Subcutaneous abdominal adipose tissue (tissue), 5 donors: ENCODE measurements around the gene ILDR1.
"Not testable (repeated sequence)": the region's sequence is repeated elsewhere in the genome, so short reads cannot be mapped to it uniquely, and the experiment has no call there.

ENCODE experiments used
- H3K27ac ChIP-seq: one replicate; pipeline ENCODE4 v1.7.0; 2013; ENCODE audit warnings: low read depth, mild to moderate bottlenecking, inconsistent platforms, low read length, moderate library complexity
- H3K27me3 ChIP-seq, 5 donors: one replicate each; pipeline ENCODE4 v1.7.0; 2013; ENCODE audit warnings: low read length in 5 of 5, inconsistent platforms in 1 of 5; ENCODE audit not compliant: control insufficient read depth in 5 of 5, insufficient read depth in 4 of 5
- H3K36me3 ChIP-seq, 5 donors: one replicate each; pipeline ENCODE4 v1.7.0; 2013; ENCODE audit warnings: low read length in 5 of 5; ENCODE audit not compliant: control insufficient read depth in 5 of 5, insufficient read depth in 5 of 5
- H3K4me1 ChIP-seq, 5 donors: one replicate each; pipeline ENCODE4 v1.7.0; 2013; ENCODE audit warnings: low read length in 5 of 5, mild to moderate bottlenecking in 3 of 5, moderate library complexity in 1 of 5; ENCODE audit not compliant: control insufficient read depth in 5 of 5, insufficient read depth in 5 of 5
- H3K4me3 ChIP-seq, 5 donors: one replicate each; pipeline ENCODE4 v1.7.0; 2013; ENCODE audit warnings: low read length in 5 of 5, low read depth in 1 of 5
- H3K9ac ChIP-seq, 5 donors: one replicate each; pipeline ENCODE4 v1.7.0; 2013; ENCODE audit warnings: low read length in 5 of 5, mild to moderate bottlenecking in 4 of 5, moderate library complexity in 3 of 5
- H3K9me3 ChIP-seq, 5 donors: one replicate each; pipeline ENCODE4 v1.7.0; 2013; ENCODE audit warnings: low read length in 5 of 5; ENCODE audit not compliant: control insufficient read depth in 5 of 5
- donor health status: healthy.
- donor health status: healthy.
- donor health status: healthy.
- donor health status: healthy.
- donor health status: healthy.

ILDR1 gene

DNA sequence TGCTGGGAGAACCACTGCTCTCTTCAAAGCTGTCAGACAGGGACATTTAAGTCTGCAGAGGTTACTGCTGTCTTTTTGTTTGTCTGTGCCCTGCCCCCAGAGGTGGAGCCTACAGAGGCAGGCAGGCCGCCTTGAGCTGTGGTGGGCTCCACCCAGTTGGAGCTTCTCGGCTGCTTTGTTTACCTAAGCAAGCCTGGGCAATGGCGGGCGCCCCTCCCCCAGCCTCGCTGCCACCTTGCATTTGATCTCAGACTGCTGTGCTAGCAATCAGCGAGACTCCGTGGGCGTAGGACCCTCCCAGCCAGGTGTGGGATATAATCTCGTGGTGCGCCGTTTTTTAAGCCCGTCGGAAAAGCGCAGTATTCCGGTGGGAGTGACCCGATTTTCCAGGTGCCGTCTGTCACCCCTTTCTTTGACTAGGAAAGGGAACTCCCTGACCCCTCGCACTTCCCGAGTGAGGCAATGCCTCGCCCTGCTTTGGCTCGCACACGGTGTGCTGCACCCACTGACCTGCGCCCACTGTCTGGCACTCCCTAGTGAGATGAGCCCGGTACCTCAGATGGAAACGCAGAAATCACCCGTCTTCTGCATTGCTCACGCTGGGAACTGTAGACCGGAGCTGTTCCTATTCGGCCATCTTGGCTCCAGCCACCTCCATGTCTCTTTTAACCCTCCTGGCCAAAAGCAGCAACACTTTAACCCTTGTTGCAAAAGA lies 83.7 kb downstream of the ILDR1 start:
- not testable (repeated sequence) for H3K4me1 ChIP-seq, H3K9ac ChIP-seq, H3K27ac ChIP-seq, H3K27me3 ChIP-seq, H3K36me3 ChIP-seq, H3K4me3 ChIP-seq, H3K9me3 ChIP-seq
